Measurements from ENCODE around the gene SDS.
"Not testable (repeated sequence)": the region's sequence is repeated elsewhere in the genome, so short reads cannot be mapped to it uniquely, and the experiment has no call there.

The SDS gene

DNA sequence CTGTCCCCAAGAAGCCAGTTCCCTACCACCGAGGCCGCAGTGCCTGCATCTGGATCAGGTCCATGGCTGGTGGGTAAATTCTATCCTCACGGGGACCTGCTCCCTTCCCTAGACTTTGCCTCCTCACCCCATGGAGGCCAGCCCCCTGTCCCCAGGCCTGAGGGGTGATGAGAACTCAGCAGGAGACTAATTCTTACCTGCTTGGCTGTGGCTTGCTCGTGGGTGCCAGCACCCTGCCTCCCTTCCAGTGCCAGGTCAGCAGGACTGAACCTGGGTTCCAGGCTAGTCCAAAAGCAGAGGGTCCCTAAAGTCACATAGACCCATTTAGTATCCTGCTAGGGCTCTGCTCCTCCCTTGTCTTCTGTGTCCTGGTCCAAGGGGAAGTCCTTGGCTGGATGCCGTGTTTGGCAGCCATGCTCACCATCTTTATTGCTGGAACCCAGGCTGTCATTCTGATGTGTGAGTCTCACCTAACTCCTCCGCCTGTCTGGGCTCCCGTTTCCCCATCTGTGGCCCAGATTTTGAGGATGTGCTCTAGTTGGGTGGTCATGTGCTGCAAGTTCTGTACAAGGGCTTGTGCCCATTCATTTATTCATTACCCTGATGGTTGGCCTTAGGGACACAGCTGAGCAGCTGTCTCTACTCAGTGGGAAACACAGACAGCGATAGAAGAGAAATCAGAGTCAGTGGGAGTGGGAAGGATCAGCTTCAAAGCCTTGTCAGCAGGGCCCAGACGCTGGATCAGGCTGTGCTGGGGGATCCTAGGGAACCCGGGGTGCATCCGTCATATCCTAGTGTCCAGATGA is 44.4 kb downstream of the SDS start:
- in situ Hi-C loops (cut with MboI; ENCODE audit: low sequenced_read_pairs): no loop called here

DNA sequence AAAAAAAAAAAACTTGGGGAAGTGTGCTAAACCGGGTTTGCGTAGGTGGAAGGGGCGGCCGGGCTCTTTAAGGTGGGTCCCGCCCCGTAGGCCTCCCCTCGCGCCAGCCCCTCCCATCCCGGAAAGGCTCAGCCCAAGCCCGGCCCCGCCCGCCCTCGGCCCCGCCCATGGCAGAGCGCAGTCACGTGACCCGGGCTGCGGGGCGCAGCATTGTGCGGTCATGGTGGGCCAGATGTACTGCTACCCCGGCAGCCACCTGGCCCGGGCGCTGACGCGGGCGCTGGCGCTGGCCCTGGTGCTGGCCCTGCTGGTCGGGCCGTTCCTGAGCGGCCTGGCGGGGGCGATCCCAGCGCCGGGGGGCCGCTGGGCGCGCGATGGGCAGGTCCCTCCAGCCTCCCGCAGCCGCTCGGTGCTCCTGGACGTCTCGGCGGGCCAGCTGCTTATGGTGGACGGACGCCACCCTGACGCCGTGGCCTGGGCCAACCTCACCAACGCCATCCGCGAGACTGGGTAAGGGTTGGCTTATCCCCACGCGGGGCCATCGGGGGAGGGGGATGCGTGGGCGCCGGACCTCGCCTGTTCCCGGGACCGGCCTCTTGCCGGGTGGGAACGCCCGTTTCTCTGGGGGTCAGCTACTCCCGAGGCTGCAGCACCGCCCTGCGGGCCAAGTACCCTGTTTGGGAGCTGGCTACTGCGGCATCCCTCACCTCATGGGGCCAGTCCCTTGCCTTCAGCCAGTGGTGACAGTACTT is 45.1 kb downstream of the SDS start, which contains the start of gene PLBD2:
TSS of gene PLBD2 (plus strand) at position 207 of the 752 bp plus-strand sequence. CDS start at position 221, 14 bp downstream.
- in situ Hi-C loops (cut with MboI; ENCODE audit: low sequenced_read_pairs): no loop called here

DNA sequence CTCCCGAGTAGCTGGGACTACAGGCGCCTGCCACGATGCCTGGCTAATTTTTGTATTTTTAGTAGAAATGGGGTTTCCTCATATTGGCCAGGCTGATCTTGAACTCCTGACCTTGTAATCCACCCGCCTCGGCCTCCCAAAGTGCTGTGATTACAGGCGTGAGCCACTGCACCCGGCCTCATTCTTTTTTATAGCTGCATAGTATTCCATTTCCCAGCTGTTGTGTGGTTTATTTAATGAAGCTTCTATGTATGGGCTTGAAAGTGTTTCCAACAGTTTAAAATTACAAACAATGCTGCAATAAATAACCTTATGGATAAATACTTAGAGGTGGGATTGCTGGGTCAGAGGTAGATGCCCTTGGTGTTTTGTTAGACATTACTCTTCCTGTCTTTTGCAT is 49.5 kb downstream of the SDS start:
- in situ Hi-C loops (cut with MboI; ENCODE audit: low sequenced_read_pairs): not testable (repeated sequence)

DNA sequence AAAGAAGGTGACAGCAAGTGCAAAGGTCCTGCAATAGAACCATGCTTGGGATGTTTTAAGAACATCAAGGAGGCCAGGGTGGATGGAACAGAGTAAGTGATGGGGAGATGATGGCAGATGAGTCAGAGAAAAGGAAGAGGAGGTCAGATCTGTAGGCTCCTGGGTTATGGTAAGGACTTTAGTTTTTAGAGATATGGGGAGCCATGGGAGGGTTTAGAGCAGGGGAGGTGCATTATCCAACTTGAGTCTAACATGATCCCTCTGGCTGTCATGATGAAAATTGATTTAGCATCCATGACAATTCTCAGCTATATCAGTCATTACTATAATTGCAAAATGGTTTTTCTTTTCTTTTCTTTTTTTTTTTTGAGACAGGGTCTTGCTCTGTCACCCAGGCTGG is 52.6 kb downstream of the SDS start:
- in situ Hi-C loops (cut with MboI; ENCODE audit: low sequenced_read_pairs): no loop called here

DNA sequence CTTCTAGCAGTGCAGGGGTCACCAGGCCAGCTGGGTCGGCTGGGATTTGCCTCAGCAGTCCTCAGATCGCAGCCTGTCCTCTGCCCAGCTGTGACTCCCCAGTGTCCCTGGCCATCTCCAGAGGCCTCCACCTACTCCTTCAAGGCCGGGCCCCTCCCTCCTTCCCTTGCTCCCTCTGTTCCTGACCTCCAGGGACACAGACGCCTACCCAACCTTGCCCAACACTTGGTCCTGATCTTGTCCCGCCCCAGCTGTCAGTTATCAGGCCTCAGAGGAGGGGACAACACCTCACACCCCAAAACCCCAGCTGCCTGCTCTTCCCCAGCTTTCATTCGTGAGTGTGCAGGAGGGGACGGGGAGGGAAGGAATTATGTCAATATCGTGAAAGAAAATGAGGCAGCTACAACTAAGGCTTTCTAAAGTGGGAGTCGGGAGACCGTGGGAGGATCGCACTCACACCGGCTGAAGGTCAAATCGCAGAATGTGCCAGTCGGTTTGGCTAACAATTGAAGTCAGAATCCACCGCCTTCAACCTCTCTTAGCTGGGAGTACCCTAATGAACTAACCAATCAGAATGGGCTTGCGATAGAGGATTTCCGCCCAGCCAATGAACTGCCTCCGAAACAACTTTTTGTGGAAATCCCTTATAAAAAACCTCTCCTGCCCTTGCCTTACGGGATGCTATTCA is 54.7 kb downstream of the SDS start:
- in situ Hi-C loops (cut with MboI; ENCODE audit: low sequenced_read_pairs): no loop called here

DNA sequence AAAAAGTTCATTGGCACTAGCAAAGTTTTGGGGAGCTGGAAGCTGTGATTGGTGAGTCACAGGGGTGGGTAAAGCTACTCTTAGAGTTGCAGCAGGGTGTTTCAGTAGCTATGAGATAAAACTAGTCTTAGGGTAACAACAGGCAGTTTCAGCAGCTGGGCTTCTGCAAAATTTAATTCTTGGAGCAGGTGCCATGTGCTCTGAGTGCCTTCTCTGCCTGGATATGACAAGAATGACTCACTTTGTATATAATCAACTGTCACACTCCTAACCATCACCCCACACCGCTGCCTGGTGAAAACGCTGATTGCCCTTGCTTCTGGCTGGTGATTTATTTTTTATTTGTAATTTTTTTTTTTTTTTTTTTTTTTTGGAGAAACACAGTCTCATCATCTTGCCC is 55.8 kb downstream of the SDS start:
- in situ Hi-C loops (cut with MboI; ENCODE audit: low sequenced_read_pairs): no loop called here

DNA sequence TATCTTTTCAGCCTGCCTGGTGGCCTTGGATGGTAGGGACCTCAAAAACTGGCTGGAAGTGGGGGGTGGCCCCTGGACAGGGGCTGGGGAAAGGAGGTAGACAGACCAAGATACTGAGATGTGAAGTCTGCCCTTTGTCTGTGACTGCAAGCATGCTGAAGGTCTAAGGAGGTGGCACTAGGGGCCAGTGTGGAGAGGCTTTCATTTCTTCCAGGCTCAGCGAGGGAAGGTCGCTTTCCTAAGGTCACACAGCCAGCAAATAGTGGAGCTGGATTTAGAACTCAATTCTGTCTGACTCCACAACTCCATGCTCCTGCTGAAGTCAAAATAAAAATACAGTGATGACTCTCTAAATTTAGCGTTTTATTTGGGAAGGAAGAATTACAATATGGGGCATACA is 56.6 kb downstream of the SDS start:
- in situ Hi-C loops (cut with MboI; ENCODE audit: low sequenced_read_pairs): no loop called here

DNA sequence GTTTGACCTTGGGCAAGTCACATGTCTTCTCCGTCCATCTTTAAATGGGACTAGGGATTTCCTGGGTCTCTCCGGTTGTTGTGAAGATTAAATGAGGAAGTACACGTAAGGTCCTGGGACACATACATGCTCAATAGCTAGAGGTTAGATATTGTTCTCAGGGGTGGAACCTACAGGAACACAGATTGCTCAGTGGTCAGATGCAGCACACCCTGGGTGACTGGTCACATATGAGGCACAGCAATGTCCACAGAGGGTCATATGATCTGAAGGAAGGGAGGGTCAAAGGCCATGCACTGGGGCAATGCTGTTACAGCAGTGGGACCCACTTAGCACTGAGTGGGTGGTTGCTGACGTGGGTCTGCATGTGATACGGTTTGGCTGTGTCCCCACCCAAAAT is 57.3 kb downstream of the SDS start:
- in situ Hi-C loops (cut with MboI; ENCODE audit: low sequenced_read_pairs): no loop called here

DNA sequence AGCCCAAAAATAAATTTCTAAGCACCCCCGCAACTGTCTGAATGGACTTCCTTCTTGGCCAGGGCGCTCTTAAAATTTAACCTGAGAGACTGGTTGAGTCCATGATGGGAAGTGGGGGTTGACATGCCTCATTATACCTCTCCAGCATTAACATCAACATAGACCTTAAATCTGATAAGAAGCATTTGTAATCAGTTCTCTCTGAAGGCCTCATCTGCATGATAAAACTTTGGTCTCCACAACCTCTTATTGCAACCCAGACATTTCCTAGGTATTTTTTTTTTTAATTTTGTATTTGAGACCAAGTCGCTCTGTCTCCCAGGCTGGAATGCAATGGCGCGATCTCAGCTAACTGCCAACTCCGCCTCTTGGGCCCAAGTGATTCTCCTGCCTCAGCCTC is 58.4 kb downstream of the SDS start:
- in situ Hi-C loops (cut with MboI; ENCODE audit: low sequenced_read_pairs): no loop called here

All from HL-60/S4 treated with phorbol 12-myristate 13-acetate at 8.2 ng/mL for 4 days and 3 days (cell line).